ENCODE data around the gene TCF7L2.

TCF7L2 gene

GRCh38 chr10:112906945-112907344 lies 43.1 kb upstream of the TCF7L2 start:
- H3K9ac ChIP-seq (ENCODE audit: low read length), result no peak overlapping the region
- H3K9me2 ChIP-seq (ENCODE audit: low read depth, low read length), result no peaks in the 10 kb centered on the region
- no peaks in the 10 kb centered on the region for H3K36me3 ChIP-seq (ENCODE audit: insufficient read depth, low read length)
- no peak overlapping the region for H3K4me2 ChIP-seq (ENCODE audit: low read length)
- H3K9me3 ChIP-seq (ENCODE audit: low read length), result no peaks in the 10 kb centered on the region
- H3K79me2 ChIP-seq (ENCODE audit: insufficient read depth, low read length), result no peaks in the 10 kb centered on the region
- H3K27me3 ChIP-seq (ENCODE audit: insufficient read depth, low read length), result no peaks in the 10 kb centered on the region
- no peak overlapping the region for H2AFZ ChIP-seq (ENCODE audit: low read length)
- no peak overlapping the region for H3K4me3 ChIP-seq (ENCODE audit: low read depth, low read length, poor library complexity, severe bottlenecking)
- no peaks in the 10 kb centered on the region for H4K20me1 ChIP-seq (ENCODE audit: insufficient read depth, low read length)
- no peak overlapping the region for H3K27ac ChIP-seq (ENCODE audit: low read depth, low read length, poor library complexity, severe bottlenecking)
- H3F3A ChIP-seq (ENCODE audit: insufficient read depth, low read length), result no peaks in the 10 kb centered on the region
- H3K4me1 ChIP-seq (ENCODE audit: insufficient read depth, low read length, severe bottlenecking), result no peaks in the 10 kb centered on the region
- no peak for TF ChIP-seq CTCF (IDR thresholded peaks at IDR 0.05; ENCODE audit: low read length)
- no peak for TF ChIP-seq EZH2 (IDR thresholded peaks at IDR 0.05; ENCODE audit: borderline replicate concordance, low read length)

DNA sequence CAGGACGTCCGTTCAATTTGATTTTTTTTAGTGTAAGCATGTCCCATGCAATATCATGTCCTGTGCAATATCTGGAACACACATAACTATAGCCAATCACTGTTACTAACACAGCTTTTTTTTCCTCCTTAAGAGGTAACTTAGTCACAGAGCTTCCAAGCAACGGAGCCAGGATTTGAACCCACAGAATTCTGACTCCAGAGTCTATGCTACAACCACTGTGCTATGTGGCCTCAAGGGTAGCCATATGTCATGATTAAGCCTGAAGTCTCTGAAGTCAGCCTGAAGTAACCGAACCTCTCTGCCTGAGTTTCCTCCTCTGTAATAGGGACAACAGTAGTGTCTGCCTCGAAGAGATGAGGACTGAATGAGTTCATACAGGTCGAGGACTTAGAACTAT lies 42.2 kb upstream of the TCF7L2 start:
- H3K79me2 ChIP-seq (ENCODE audit: insufficient read depth, low read length), result no peaks in the 10 kb centered on the region
- no peak overlapping the region for H3K27ac ChIP-seq (ENCODE audit: low read depth, low read length, poor library complexity, severe bottlenecking)
- H2AFZ ChIP-seq (ENCODE audit: low read length), result no peak overlapping the region
- H4K20me1 ChIP-seq (ENCODE audit: insufficient read depth, low read length), result no peaks in the 10 kb centered on the region
- H3K9me3 ChIP-seq (ENCODE audit: low read length), result no peaks in the 10 kb centered on the region
- no peaks in the 10 kb centered on the region for H3K27me3 ChIP-seq (ENCODE audit: insufficient read depth, low read length)
- H3K4me3 ChIP-seq (ENCODE audit: low read depth, low read length, poor library complexity, severe bottlenecking), result no peak overlapping the region
- H3K36me3 ChIP-seq (ENCODE audit: insufficient read depth, low read length), result no peaks in the 10 kb centered on the region
- H3K4me1 ChIP-seq (ENCODE audit: insufficient read depth, low read length, severe bottlenecking), result no peaks in the 10 kb centered on the region
- H3F3A ChIP-seq (ENCODE audit: insufficient read depth, low read length), result no peaks in the 10 kb centered on the region
- H3K4me2 ChIP-seq (ENCODE audit: low read length), result no peak overlapping the region
- H3K9me2 ChIP-seq (ENCODE audit: low read depth, low read length), result no peaks in the 10 kb centered on the region
- TF ChIP-seq CTCF (IDR thresholded peaks at IDR 0.05; ENCODE audit: low read length) (no peak), EZH2 (IDR thresholded peaks at IDR 0.05; ENCODE audit: borderline replicate concordance, low read length) (no peak)
- no peak overlapping the region for H3K9ac ChIP-seq (ENCODE audit: low read length)

GRCh38 chr10:112911206-112911605 lies 38.8 kb upstream of the TCF7L2 start:
- H3K4me3 ChIP-seq (ENCODE audit: low read depth, low read length, poor library complexity, severe bottlenecking), result no peak overlapping the region
- no peak overlapping the region for H3K4me2 ChIP-seq (ENCODE audit: low read length)
- H2AFZ ChIP-seq (ENCODE audit: low read length), result no peak overlapping the region
- H3K36me3 ChIP-seq (ENCODE audit: insufficient read depth, low read length), result no peaks in the 10 kb centered on the region
- H4K20me1 ChIP-seq (ENCODE audit: insufficient read depth, low read length), result no peaks in the 10 kb centered on the region
- H3K4me1 ChIP-seq (ENCODE audit: insufficient read depth, low read length, severe bottlenecking), result no peaks in the 10 kb centered on the region
- no peaks in the 10 kb centered on the region for H3K9me3 ChIP-seq (ENCODE audit: low read length)
- TF ChIP-seq EZH2 (IDR thresholded peaks at IDR 0.05; ENCODE audit: borderline replicate concordance, low read length) (no peak), CTCF (IDR thresholded peaks at IDR 0.05; ENCODE audit: low read length) (no peak)
- no peak overlapping the region for H3K9ac ChIP-seq (ENCODE audit: low read length)
- no peaks in the 10 kb centered on the region for H3F3A ChIP-seq (ENCODE audit: insufficient read depth, low read length)
- no peak overlapping the region for H3K27ac ChIP-seq (ENCODE audit: low read depth, low read length, poor library complexity, severe bottlenecking)
- H3K9me2 ChIP-seq (ENCODE audit: low read depth, low read length), result no peaks in the 10 kb centered on the region
- H3K27me3 ChIP-seq (ENCODE audit: insufficient read depth, low read length), result no peaks in the 10 kb centered on the region
- no peaks in the 10 kb centered on the region for H3K79me2 ChIP-seq (ENCODE audit: insufficient read depth, low read length)
